Brain microvascular endothelial cell (primary cell): ENCODE results near the gene DENND1A.
"Not testable (repeated sequence)": the region's sequence is repeated elsewhere in the genome, so short reads cannot be mapped to it uniquely, and the experiment has no call there.

Experiments
- DNase-seq: peaks from one replicate; pipeline ENCODE4 v3.0.0-alpha.2; 2020
- H3K27ac ChIP-seq: fragments of 250-450 bp; sonication (Bioruptor Pico); 2 replicates; pipeline ENCODE4 v1.5.1; 2020; ENCODE audit warnings: mild to moderate bottlenecking, moderate library complexity
- H3K27me3 ChIP-seq: fragments of 250-450 bp; sonication (Bioruptor Pico); replicated peaks from 2 replicates; pipeline ENCODE4 v1.5.1; 2020; ENCODE audit warnings: mild to moderate bottlenecking
- H3K36me3 ChIP-seq: fragments of 250-450 bp; sonication (Bioruptor Pico); replicated peaks from 2 replicates; pipeline ENCODE4 v1.5.1; 2020; ENCODE audit warnings: mild to moderate bottlenecking
- H3K4me3 ChIP-seq: 2 replicates; pipeline ENCODE4 v1.5.1; 2011; ENCODE audit warnings: low read depth, mild to moderate bottlenecking, control low read depth, low read length, moderate library complexity
- CTCF ChIP-seq: IDR thresholded peaks from 2 replicates; pipeline ENCODE4 v1.5.1; 2011; ENCODE audit warnings: low read depth, mild to moderate bottlenecking, moderate library complexity, low read length, control low read depth, inconsistent platforms; ENCODE audit errors: missing control alignments
- in situ Hi-C: cut with HindIII; loops from 2 replicates; pipeline ENCODE4 v1.10.0; 2017; ENCODE audit warnings: low sequenced_read_pairs, low pct_ligation_motif_present

The DENND1A gene

GRCh38 chr9:123922911-123923310 lies 7.0 kb downstream of the DENND1A start:
- DNase-seq, result no peak
- no peaks in the 10 kb centered on the region for H3K36me3 ChIP-seq
- in situ Hi-C loops, result no loop called here
- H3K4me3 ChIP-seq, result no peak overlapping the region
- H3K27ac ChIP-seq, result no peak overlapping the region
- TF ChIP-seq CTCF, result no peak
- no peaks in the 10 kb centered on the region for H3K27me3 ChIP-seq

GRCh38 chr9:123922431-123922830 lies 7.5 kb downstream of the DENND1A start:
- H3K4me3 ChIP-seq, result no peak overlapping the region
- in situ Hi-C loops, result no loop called here
- TF ChIP-seq CTCF, result no peak
- no peaks in the 10 kb centered on the region for H3K36me3 ChIP-seq
- no peaks in the 10 kb centered on the region for H3K27me3 ChIP-seq
- no peak for DNase-seq
- no peak overlapping the region for H3K27ac ChIP-seq

GRCh38 chr9:123914517-123915196 lies 15.3 kb downstream of the DENND1A start:
- DNase-seq, result no peak
- no peak for TF ChIP-seq CTCF
- Histone ChIP-seq H3K36me3 (no peaks in the 10 kb centered on the region), H3K27me3 (no peaks in the 10 kb centered on the region), H3K27ac (no peak overlapping the region), H3K4me3 (no peak overlapping the region)
- in situ Hi-C loops, result no loop called here

- in situ Hi-C loops, result no loop called here
- no peak for TF ChIP-seq CTCF
- Histone ChIP-seq H3K36me3 (no peaks in the 10 kb centered on the region), H3K27ac (no peak overlapping the region), H3K4me3 (no peak overlapping the region), H3K27me3 (no peaks in the 10 kb centered on the region)
- DNase-seq, result no peak
These were observed 17.6 kb downstream of the DENND1A start for GRCh38 chr9:123912167-123912897.

GRCh38 chr9:123911024-123911423 lies 18.9 kb downstream of the DENND1A start:
- no peak for DNase-seq
- in situ Hi-C loops, result no loop called here
- Histone ChIP-seq H3K27me3 (no peaks in the 10 kb centered on the region), H3K27ac (no peak overlapping the region), H3K4me3 (no peak overlapping the region), H3K36me3 (no peaks in the 10 kb centered on the region)
- TF ChIP-seq CTCF, result no peak

GRCh38 chr9:123909192-123909591 lies 20.7 kb downstream of the DENND1A start:
- in situ Hi-C loops, H3K27ac ChIP-seq: not testable (repeated sequence)

GRCh38 chr9:123903550-123903949 lies 26.4 kb downstream of the DENND1A start:
- DNase-seq, H3K36me3 ChIP-seq, H3K27ac ChIP-seq, H3K27me3 ChIP-seq, in situ Hi-C loops, H3K4me3 ChIP-seq: not testable (repeated sequence)

More at GRCh38 chr9:123909192-123909591, 20.7 kb downstream of the DENND1A start:
- DNase-seq, H3K4me3 ChIP-seq, H3K36me3 ChIP-seq, H3K27me3 ChIP-seq: not testable (repeated sequence)
